Thoracic aorta (tissue), 2 donors: ENCODE results near the gene CD247. TPM values are rescaled to one million over a fixed set of nuclear protein-coding genes. Genes with fewer than 3 reads are reported as not detected.

ENCODE experiments used
- ATAC-seq: fragments of 150-250 bp; one replicate; pipeline ENCODE4 v1.8.0; 2017; ENCODE audit warnings: low read depth; ENCODE audit not compliant: insufficient number of reproducible peaks, low FRiP score
- DNase-seq: peaks from one replicate; pipeline ENCODE4 v3.0.0-alpha.2; 2020; ENCODE audit warnings: low spot score
- H3K27ac ChIP-seq, 2 donors: fragments of 200-600 bp; sonication (generic); 1 replicate in 1 of 2; 2 replicates in 1 of 2; pipeline ENCODE4 v1.5.1; 2016; ENCODE audit warnings: mild to moderate bottlenecking in 2 of 2, moderate library complexity in 2 of 2
- H3K27me3 ChIP-seq: fragments of 200-600 bp; sonication (generic); replicated peaks from 2 replicates; pipeline ENCODE4 v1.6.0; 2016; ENCODE audit warnings: mild to moderate bottlenecking; ENCODE audit not compliant: insufficient read depth
- H3K36me3 ChIP-seq: fragments of 200-600 bp; sonication (generic); one replicate; pipeline ENCODE4 v1.5.1; 2016
- H3K4me1 ChIP-seq, 2 donors: fragments of 200-600 bp; sonication (generic); 1 replicate in 1 of 2; 2 replicates in 1 of 2; pipeline versions ENCODE4 v1.5.1 to v1.6.0; 2016; ENCODE audit warnings: low read depth in 2 of 2, mild to moderate bottlenecking in 1 of 2; ENCODE audit not compliant: control insufficient read depth in 1 of 2
- H3K4me3 ChIP-seq: fragments of 200-600 bp; sonication (generic); 2 replicates; pipeline ENCODE4 v1.5.1; 2016; ENCODE audit warnings: mild to moderate bottlenecking
- H3K9me3 ChIP-seq: fragments of 200-600 bp; sonication (generic); 2 replicates; pipeline ENCODE4 v1.5.1; 2016
- total RNA-seq, 2 donors: library from RNA; depleted of rRNA; stranded (reverse); fragments of >200 nt; gene quantifications; one replicate each; pipeline versions ENCODE4 v1.1.0 to v1.2.3, GENCODE V29; 2016
- TF ChIP-seq, protein P1 (sequence below): fragments of 200-600 bp; sonication (generic); IDR thresholded peaks from one replicate; pipeline ENCODE4 v1.5.1; 2019; ENCODE audit warnings: antibody characterized with exemption

The CD247 gene
- total RNA-seq, 2 donors from 2014 or later, result 1.6 to 8.5 TPM

DNA sequence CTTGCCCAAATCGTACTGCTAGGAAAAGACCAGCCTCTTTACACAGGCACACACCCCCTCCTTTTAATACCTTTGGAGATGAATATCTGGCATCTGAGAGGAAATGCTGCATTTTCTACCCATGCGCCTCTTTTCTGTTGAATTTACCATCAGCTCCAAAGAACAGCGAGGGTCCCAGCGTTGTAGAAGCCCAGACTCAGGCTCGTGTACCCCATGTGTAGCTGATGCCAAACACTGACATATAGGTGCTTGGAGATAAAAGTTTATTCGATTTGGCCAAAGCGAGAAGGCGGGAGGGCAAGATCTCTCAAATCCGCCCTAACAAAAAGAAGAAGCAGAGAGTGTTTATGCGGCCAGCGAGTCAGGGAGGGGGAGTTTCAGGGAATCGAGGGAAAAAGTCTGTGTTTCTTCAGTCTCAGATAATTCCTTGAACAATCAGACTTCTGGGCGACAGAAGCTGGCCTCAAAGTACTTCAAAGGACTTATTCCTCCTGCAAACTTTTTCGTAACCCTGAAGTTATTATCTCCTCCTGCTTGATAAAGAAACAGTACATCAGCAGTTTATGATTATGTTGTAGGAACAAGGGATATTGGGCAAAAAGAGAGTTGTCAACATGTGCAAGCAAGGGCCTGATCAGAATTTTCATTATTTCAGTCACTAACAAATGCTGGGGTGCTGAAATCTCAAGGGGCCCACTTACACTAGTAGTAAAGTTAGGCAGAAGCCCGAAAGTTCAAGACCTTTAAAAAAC is 35.9 kb upstream of the CD247 start:
- DNase-seq (no peak), ATAC-seq (peak; percentile 14)
- TF ChIP-seq, protein P1, sequence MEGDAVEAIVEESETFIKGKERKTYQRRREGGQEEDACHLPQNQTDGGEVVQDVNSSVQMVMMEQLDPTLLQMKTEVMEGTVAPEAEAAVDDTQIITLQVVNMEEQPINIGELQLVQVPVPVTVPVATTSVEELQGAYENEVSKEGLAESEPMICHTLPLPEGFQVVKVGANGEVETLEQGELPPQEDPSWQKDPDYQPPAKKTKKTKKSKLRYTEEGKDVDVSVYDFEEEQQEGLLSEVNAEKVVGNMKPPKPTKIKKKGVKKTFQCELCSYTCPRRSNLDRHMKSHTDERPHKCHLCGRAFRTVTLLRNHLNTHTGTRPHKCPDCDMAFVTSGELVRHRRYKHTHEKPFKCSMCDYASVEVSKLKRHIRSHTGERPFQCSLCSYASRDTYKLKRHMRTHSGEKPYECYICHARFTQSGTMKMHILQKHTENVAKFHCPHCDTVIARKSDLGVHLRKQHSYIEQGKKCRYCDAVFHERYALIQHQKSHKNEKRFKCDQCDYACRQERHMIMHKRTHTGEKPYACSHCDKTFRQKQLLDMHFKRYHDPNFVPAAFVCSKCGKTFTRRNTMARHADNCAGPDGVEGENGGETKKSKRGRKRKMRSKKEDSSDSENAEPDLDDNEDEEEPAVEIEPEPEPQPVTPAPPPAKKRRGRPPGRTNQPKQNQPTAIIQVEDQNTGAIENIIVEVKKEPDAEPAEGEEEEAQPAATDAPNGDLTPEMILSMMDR, result no peak
- H3K27me3 ChIP-seq, result no peaks in the 10 kb centered on the region
- no peaks in the 10 kb centered on the region for H3K9me3 ChIP-seq
- H3K4me1 ChIP-seq, result peaks cover 9 to 37% of the 10 kb centered on the region in 2 donors
- no peaks in the 10 kb centered on the region for H3K36me3 ChIP-seq
- peak overlapping the region; percentile 43 to 72 for H3K27ac ChIP-seq
- peak overlapping the region; percentile 80 for H3K4me3 ChIP-seq

DNA sequence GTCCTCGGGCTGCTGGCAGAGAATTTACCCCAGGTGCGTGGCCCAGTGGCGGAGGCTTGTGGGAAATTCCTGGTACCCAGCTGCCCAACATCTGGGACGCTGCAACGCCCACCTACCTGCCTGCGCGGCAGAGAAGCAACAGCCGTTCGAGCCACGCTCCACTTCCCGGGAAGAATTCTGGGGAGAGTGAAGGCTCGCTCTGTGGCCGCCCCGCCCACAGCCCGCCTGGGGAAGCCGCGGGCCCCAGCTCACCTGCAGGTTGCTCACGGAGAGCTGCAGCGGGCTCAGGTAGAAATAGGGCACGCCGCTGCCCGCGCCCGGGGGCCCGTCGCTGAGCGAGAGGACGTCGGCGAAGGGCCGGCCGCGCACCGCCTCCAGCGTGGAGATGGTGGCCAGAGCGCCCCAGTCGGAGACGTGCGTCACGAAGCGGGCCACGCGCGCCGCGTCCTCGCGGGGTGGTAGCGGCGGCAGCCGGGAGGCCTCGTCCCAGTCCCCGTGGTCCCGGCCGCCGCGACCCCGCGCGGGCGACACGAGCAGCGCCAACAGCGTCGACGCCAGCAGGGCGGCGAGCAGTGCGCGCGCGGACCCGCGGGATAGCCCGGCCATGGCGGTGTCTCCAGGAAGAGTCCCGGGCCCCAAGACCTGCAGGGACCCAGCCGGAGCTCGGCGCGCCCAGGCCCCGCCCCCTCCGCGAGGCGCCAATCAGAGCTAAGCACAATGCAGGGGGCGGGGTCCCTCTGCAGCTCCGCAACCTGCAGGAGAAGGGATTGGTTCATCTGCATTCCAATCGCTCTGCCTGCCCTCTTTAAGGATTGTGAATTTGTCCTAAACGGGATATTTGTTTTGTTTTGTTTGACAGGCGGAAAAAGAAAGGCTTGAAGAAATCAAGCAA is 35.1 kb upstream of the CD247 start, which contains the start of gene CREG1:
TSS of gene CREG1 (minus strand) at position 627 of the 892 bp plus-strand sequence.
- peaks cover 13 to 45% of the 10 kb centered on the region in 2 donors for H3K4me1 ChIP-seq
- TF ChIP-seq, protein P1, result no peak

DNA sequence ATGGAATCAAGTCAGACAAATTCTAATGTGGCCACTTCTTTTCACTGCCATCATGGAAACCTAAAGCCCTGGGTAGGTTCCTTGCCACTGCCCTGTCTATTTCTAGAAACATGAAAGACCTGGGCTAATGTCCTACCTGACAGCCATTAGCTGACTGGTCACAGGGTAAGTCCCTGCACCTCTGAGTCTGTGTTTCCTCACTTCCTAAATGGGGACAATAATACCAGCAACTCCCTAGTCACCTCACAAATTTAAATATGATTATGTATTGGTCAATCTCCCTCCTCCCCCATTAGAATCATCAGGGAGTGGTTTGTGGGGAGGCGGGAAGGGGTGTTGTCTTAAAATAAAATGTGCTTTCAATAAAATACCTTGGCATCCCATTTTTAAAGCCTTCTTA is 33.0 kb upstream of the CD247 start:
- no peak for ATAC-seq
- no peak for DNase-seq
- no peak overlapping the region for H3K27ac ChIP-seq
- TF ChIP-seq, protein P1, result no peak
- no peaks in the 10 kb centered on the region for H3K27me3 ChIP-seq
- peaks cover 19 to 53% of the 10 kb centered on the region in 2 donors for H3K4me1 ChIP-seq
- no peaks in the 10 kb centered on the region for H3K36me3 ChIP-seq
- H3K4me3 ChIP-seq, result peak overlapping the region; percentile 2
- no peaks in the 10 kb centered on the region for H3K9me3 ChIP-seq

More for the DNA sequence above, 35.1 kb upstream of the CD247 start, which contains the start of gene CREG1:
- ATAC-seq, result peak; percentile 94
- peak; percentile 65 for DNase-seq
- H3K4me3 ChIP-seq, result peak within 1 kb of the TSS; percentile 80
- no peaks in the 10 kb centered on the region for H3K36me3 ChIP-seq
- peak within 1 kb of the TSS; percentile 67 to 72 for H3K27ac ChIP-seq
- H3K9me3 ChIP-seq, result no peaks in the 10 kb centered on the region
- H3K27me3 ChIP-seq, result no peaks in the 10 kb centered on the region

DNA sequence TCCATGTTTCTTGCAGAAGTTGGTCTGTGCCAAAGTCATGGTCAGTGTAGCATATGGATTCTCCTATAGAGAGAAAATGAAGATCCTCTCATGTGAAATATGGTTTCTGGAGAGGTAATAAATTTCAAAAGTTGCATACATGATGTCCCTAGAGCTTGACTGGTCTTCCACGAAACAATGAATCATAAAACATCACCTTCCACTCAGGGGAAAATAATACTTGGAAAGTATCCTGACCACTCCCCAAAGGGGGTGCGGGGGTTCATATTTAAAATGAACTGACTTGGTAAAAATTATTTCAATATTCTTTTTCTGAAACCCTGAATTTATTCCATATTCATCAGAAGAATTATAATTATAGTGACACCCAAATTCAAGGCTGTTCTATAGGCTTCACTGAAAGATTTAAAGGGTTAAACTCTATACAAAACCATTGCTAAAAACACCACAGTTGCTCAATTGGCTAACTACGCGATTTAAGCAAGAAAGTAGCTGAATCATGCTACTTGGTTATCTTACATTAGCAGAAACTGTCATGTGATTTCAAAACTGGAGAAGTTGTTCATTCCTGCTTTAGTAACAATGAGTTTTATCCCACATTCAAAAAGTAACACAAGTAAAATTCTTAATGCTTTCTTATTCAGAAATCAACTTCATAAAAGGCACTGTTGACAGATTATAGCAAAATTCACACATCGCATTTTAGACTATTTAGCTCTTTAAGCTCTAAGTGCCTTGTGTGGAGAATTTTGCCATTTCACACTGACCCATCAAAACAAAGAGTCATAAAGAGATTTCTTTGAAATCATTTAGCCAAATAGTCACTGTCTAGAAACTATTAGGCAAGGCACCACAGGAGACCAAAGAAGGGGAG is 30.0 kb upstream of the CD247 start:
- Histone ChIP-seq H3K36me3 (peaks cover 3% of the 10 kb centered on the region), H3K27ac (peak overlapping the region in 1 of 2 donors; percentile 70), H3K4me3 (peak overlapping the region; percentile 25), H3K4me1 (peaks cover 19 to 53% of the 10 kb centered on the region in 2 donors), H3K27me3 (no peaks in the 10 kb centered on the region), H3K9me3 (no peaks in the 10 kb centered on the region)
- ATAC-seq (no peak), DNase-seq (no peak)
- TF ChIP-seq, protein P1, result no peak
